HFF-Myc (cell line): ENCODE results near the gene MAGOH.
A peak's percentile ranks its signal among the peaks of the same experiment; 100 is the strongest.

Experiments
- DNase-seq: peaks from one replicate; pipeline ENCODE4 v3.0.0-alpha.2; 2011; ENCODE audit warnings: low read depth; ENCODE audit errors: extremely low read depth
- H3K4me3 ChIP-seq: replicated peaks from 2 replicates; pipeline ENCODE4 v1.5.1; 2011; ENCODE audit warnings: low read depth, mild to moderate bottlenecking, control low read depth, low read length
- TF ChIP-seq, protein P1 (sequence below): IDR thresholded peaks from 2 replicates; pipeline ENCODE4 v1.5.1; 2012; ENCODE audit warnings: mild to moderate bottlenecking, low read depth, low read length, control low read depth; ENCODE audit errors: missing control alignments

Gene MAGOH

DNA sequence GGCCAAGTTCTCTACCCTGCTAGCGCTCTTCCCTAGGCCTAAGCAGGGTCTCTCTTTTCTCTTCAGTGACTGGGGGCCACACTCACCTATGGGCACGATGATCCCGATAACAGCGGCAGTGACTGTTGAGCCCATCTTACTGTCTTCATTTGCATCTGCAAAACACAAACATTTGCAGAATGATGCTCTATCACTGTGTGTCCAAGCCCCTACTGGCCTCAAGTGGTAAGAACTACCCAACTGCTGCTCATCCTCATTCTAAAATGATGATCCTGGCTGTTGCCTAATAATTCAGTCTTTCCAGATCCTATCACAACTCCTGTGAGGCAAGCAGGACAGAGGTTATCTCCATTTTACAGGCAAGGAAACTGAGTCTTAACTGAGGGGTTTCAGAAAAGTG, 16.7 kb upstream of the MAGOH start:
- TF ChIP-seq, protein P1, sequence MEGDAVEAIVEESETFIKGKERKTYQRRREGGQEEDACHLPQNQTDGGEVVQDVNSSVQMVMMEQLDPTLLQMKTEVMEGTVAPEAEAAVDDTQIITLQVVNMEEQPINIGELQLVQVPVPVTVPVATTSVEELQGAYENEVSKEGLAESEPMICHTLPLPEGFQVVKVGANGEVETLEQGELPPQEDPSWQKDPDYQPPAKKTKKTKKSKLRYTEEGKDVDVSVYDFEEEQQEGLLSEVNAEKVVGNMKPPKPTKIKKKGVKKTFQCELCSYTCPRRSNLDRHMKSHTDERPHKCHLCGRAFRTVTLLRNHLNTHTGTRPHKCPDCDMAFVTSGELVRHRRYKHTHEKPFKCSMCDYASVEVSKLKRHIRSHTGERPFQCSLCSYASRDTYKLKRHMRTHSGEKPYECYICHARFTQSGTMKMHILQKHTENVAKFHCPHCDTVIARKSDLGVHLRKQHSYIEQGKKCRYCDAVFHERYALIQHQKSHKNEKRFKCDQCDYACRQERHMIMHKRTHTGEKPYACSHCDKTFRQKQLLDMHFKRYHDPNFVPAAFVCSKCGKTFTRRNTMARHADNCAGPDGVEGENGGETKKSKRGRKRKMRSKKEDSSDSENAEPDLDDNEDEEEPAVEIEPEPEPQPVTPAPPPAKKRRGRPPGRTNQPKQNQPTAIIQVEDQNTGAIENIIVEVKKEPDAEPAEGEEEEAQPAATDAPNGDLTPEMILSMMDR = peak; percentile 18
- no peak overlapping the region for H3K4me3 ChIP-seq
- no peak for DNase-seq

DNA sequence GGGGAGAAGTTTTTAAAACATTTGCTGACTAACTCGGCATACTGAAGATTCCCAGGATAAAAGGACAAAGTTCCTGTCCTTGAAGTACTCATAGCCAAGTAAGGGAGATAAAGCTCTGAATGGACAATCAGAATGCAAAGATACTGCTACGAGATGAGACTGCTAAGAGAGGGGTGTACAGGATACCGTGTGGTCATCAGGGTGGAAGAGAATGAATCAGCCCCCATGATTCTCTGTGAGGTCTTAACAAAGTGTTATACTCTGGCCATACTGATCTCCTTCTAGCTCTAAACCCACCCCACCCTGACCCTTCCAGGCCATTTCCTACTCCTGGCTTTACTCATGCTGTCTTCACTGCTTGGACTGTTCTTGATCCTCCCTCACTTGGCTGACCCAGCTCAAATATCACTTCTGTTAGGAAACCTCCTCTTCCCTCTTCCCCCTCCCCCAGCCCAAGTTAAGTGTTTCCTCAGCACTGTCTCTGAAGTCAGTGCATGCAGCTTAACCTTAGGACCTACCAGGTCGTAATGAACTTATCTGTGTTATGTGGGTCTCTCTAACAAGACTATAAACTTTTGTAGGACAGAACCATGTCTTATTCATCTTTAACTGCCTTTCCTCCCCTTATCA, 15.8 kb upstream of the MAGOH start:
- no peak overlapping the region for H3K4me3 ChIP-seq
- no peak for DNase-seq
- TF ChIP-seq, protein P1 = no peak

DNA sequence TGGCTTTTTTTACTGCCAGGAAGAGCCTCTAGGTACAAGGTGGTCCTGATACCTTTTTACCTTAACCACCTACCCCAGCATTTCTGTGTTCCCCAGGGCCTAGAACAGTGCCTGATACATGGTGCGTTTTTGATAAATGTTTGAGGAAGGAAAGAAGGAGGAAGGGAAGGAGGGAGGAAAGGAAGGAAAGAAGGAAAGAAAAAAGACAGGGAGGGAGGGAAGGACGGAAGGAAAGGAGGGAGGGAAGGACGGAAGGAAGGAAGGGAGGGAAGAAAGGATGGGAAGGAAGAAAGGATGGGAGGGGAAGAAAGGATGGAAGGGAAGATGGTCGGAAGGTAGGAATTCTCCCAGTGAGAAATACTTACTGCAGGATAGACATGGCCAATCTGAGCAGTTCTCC, 12.0 kb upstream of the MAGOH start:
- H3K4me3 ChIP-seq = no peak overlapping the region
- DNase-seq = no peak
- TF ChIP-seq, protein P1 = no peak

DNA sequence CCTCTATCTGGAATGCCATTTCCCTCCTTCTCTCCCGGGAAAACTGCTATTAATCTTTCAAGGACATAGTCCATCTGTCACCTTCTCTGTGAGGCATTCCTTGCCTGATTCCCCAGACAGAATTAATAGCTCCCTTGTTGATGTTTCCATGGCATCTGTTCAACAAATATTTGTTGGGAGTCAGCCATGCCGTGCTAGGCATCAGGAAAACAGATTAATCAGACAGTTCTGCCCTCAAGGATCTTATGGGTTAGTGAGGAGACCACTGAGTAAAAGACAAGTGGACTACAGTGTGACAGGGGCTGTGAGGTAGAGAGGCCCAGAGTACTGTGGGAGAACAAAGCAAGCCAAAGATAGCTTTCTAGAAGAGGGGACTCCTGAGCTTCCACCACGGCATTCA, 11.4 kb upstream of the MAGOH start:
- H3K4me3 ChIP-seq = no peak overlapping the region
- TF ChIP-seq, protein P1 = no peak
- DNase-seq = no peak

DNA sequence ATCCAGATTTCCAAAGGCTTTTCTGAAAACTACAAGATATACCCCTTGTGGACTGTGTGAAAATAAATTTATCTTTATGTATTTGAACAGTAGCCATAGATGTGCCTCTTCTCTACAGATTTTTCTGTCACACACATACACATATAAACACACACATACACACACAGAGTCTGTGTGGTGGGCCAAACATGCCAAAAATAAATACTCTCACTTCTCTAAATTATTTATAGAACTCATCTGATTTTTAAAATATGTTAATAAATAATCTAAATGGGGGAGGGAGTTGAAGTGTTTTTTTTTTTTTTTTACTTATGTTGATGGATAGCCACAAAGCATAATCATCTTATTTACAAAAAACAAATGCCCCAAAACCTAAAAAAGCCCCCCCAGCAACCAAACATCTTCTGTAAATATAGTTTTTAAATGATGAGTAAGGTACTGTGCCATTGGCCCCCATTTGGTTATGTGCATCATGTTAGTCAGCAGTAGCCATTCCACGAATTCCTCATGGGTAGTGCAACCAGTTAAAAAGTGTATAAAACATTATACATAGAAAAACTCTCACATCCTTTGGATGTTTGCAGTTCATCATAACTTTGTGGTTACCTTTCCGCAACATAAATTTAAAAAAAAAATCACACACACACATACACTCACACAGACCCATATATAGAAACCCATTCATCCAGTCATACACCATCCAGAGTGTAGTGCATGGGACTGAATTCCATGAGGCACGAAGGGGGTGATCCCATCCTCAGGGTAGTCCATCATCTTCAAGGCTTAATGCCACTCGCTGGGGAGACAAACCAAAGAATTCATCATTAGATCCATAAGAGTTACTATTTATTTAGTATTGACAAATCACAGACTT, 8.2 kb upstream of the MAGOH start:
- TF ChIP-seq, protein P1 = no peak

DNA sequence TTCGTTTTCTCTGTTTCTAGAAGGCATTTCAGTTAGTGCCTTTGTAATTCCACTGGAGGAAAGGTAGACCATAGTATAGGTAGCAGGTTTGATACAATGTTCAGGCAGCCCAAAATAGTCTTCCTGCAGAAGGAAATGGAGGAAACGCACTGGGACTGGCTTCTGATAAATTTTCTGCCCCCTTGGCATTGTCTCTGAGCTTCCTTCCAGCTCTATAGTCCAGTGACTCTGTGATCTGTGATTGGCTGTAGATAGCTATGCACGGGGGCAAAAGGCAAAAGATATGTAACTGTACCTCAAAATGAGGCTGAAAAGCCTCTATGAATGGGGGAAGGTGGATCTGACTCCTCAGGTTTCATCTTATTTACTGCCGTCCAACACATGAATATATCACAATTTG, 5.8 kb upstream of the MAGOH start:
- no peak for DNase-seq
- TF ChIP-seq, protein P1 = no peak
- H3K4me3 ChIP-seq = no peak overlapping the region

More for the DNA sequence above, 8.2 kb upstream of the MAGOH start:
- no peak overlapping the region for H3K4me3 ChIP-seq
- DNase-seq = no peak
